Ovary (tissue), 9 donors: ENCODE measurements around the gene SGK1. TPM values are rescaled to one million over a fixed set of nuclear protein-coding genes. Genes with fewer than 3 reads are reported as not detected.

Experiments
- DNase-seq, 5 donors: peaks; one replicate each; pipeline ENCODE4 v3.0.0-alpha.2; 2019 to 2020
- H3K27ac ChIP-seq, 2 donors: fragments of 200-600 bp; one replicate each; pipeline versions ENCODE4 v1.5.1 to v1.8.0; 2019 to 2022
- H3K27me3 ChIP-seq: fragments of 200-600 bp; one replicate; pipeline ENCODE4 v1.8.0; 2022
- H3K36me3 ChIP-seq: fragments of 200-600 bp; sonication (generic); one replicate; pipeline ENCODE4 v1.5.1; 2019
- H3K4me1 ChIP-seq: one replicate; pipeline ENCODE4 v1.8.1; 2013; ENCODE audit warnings: mild to moderate bottlenecking, moderate library complexity; ENCODE audit not compliant: insufficient read depth
- H3K4me3 ChIP-seq: fragments of 200-600 bp; sonication (generic); one replicate; pipeline ENCODE4 v1.5.1; 2017
- H3K9me3 ChIP-seq, 2 donors: fragments of 200-600 bp in 1 of 2; sonication (generic) in 1 of 2; one replicate each; pipeline versions ENCODE4 v1.5.1 to v1.8.1; 2013 to 2019; ENCODE audit warnings: mild to moderate bottlenecking in 1 of 2, moderate library complexity in 1 of 2
- EP300 ChIP-seq: sonication (generic); formaldehyde crosslinking; IDR thresholded peaks from one replicate; pipeline ENCODE4 v1.6.1; 2017; ENCODE audit warnings: antibody characterized with exemption
- POLR2A ChIP-seq: fragments of 450-650 bp; IDR thresholded peaks from one replicate; pipeline ENCODE4 v1.6.1; 2017; ENCODE audit warnings: antibody characterized with exemption, mild to moderate bottlenecking, moderate library complexity
- WGBS, 3 donors: extraction: QIAGEN DNeasy Blood & Tissue Kit in 1 of 3; methylation state at CpG; one replicate each; pipeline versions ENCODE4 v1.1.5 to v1.1.7; 2013 to 2017; 5-methylcytosine and 5-hydroxymethylcytosine counted together
- intact Hi-C, 4 donors: fragments of 100-400 bp; cut with DNase I; formaldehyde crosslinking; loops; one replicate each; pipeline versions ENCODE4 v1.11.0 to v1.15.1; 2022 to 2023
- polyA plus RNA-seq, 2 donors: library from polyadenylated mRNA; stranded (reverse); fragments of 200-250 nt in 1 of 2; fragments of 350-450 nt in 1 of 2; fragmentation: Illumina TruSeq in 1 of 2; extraction: RNeasy Lipid Tissue Mini Kit (QIAGEN cat#74804) in 1 of 2; gene quantifications; one replicate each; pipeline ENCODE4 v1.2.3, GENCODE V29; 2013 to 2014
- total RNA-seq, 7 donors: library from RNA; depleted of rRNA in 2 of 7; stranded (reverse); fragments of >200 nt in 2 of 7; fragmentation: NEBNext Ultra II Directional in 3 of 7; extraction: Animal tissue kit (Norgen Biotek cat#: 25700) in 3 of 7; gene quantifications; one replicate each; pipeline versions ENCODE4 v1.1.0 to v1.2.4, GENCODE V29; 2016 to 2023
- TF ChIP-seq, protein P1 (sequence below), 3 donors: fragments of 450-650 bp in 2 of 3; fragments of 200-600 bp in 1 of 3; IDR thresholded peaks; one replicate each; pipeline versions ENCODE4 v1.5.1 to v1.8.0; 2016 to 2022; ENCODE audit warnings: antibody characterized with exemption in 3 of 3, mild to moderate bottlenecking in 1 of 3
- donor health status: DM: no; HTN: no; CAD: no; lungs with moderate emphysema.
- donor health status: DM: no; HTN: no; CAD: no.
- donor health status: Bipolar disorder and iron deficiency.
- donor health status: DM: yes; HTN: yes; CAD: no.
- donor health status: DM: no; HTN: no; CAD: no.
- donor health status: DM: yes; HTN: yes; CAD: no.

The SGK1 gene
- total and polyA plus RNA-seq, 9 donors, result 124 to 610 (median 174) TPM

DNA sequence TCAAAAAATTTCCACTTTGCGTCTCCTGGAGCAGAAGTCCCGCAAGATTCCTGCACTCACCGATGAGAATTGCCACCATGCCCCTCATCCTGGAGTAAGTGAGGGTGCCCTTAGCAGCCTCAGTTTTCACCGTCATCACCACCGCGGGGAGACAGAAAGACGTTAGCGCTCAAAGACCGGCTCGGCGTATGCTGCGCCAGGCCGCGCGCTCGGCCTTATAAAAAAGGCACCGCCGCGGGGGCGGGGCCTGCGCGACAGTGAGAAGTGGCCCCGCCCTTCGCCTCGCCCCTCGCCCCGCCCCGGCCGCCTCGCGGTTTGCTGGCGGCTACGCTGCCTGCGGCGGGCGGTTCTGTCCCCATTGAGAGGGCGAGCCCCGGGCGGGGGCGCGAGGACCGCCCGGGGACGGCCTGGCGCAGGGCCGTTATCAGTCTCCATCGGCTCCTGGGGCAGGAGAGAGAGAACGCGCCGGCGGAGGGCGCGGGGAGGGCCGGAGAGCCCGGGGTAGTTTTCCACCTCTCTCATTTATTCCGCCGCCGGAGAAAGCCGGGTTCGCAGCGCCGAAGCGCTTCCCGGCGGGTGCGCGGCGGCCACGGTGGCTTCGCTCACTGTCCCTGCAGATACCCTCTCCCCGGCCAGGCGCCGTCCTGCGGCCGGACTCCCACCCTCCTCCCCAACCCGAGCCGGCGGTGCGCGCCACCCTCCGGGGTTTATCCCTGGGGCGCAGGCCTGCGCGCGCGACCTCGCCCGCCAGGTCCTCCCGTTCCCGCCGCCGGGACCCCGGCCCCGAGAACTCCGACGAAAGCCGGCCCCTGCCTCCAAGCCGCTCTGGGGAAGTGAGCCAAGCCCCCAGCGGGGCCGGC, 143.0 kb downstream of the SGK1 start:
- DNase-seq, result peak; percentile 95 to 97 (median 97)
- 0 to 1% (median 0%) methylated on average over 74 to 100 of the region's 100 CpGs for WGBS, 3 donors
- no peaks in the 10 kb centered on the region for H3K9me3 ChIP-seq
- TF ChIP-seq EP300, result no peak
- TF ChIP-seq, protein P1, sequence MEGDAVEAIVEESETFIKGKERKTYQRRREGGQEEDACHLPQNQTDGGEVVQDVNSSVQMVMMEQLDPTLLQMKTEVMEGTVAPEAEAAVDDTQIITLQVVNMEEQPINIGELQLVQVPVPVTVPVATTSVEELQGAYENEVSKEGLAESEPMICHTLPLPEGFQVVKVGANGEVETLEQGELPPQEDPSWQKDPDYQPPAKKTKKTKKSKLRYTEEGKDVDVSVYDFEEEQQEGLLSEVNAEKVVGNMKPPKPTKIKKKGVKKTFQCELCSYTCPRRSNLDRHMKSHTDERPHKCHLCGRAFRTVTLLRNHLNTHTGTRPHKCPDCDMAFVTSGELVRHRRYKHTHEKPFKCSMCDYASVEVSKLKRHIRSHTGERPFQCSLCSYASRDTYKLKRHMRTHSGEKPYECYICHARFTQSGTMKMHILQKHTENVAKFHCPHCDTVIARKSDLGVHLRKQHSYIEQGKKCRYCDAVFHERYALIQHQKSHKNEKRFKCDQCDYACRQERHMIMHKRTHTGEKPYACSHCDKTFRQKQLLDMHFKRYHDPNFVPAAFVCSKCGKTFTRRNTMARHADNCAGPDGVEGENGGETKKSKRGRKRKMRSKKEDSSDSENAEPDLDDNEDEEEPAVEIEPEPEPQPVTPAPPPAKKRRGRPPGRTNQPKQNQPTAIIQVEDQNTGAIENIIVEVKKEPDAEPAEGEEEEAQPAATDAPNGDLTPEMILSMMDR (IDR thresholded peaks at IDR 0.05), result peak; percentile 4 to 14 (median 5)
- TF ChIP-seq POLR2A, result peak; percentile 94
- H3K4me1 ChIP-seq, result peaks cover 7% of the 10 kb centered on the region
- intact Hi-C loops, result loop anchor here (2.0 to 10.0 kb wide), 9 partner anchors 77 to 707 kb away; partner anchors contain the start of gene SGK1 (in 3 of the 4)
- no peaks in the 10 kb centered on the region for H3K36me3 ChIP-seq
- H3K4me3 ChIP-seq, result peak overlapping the region; percentile 86
- H3K27me3 ChIP-seq, result no peaks in the 10 kb centered on the region
- H3K27ac ChIP-seq, result peak overlapping the region; percentile 81 to 97

DNA sequence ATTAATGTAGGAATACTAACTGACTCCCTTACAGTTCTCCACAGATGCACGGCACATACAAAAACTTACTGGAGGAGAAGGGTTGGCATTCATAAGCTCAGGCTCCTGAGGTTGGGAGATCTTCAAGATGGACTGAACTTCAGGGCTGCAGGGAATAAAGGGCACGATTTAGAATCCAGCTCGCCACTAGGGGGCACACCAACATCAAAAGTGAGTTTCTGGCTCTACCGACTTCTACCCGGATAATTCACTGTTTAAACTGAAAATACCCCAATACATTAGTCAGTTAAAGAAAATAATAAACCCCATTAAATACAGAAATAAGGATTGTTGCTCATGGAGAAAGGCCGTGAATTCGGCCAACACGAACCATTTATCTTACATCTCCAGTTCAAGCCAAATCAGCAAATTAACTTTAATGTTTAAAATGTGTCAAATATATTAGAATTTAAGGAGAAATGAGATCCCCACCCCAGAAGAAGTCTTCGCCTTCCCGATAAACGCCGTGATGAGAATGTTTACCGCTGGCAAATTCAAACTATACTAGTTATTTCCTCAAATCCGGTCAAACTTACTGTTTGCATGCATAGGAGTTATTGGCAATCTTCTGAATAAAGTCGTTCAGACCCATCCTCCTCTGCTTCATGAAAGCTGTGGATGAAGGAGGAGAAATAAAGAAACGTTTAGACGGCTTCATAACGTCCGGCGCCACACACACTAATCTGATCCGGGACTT, 143.8 kb downstream of the SGK1 start:
- peak; percentile 83 to 91 (median 91) for DNase-seq
- H3K4me1 ChIP-seq, result peaks cover 7% of the 10 kb centered on the region
- peak overlapping the region; percentile 86 for H3K4me3 ChIP-seq
- H3K36me3 ChIP-seq, result no peaks in the 10 kb centered on the region
- WGBS, 3 donors, result 0 to 1% (median 0%) methylated on average over 21 of the region's 21 CpGs
- intact Hi-C loops, result loop anchor here (2.0 to 10.0 kb wide), 6 partner anchors 341 to 708 kb away; no protein-coding TSS in a partner anchor
- H3K27me3 ChIP-seq, result no peaks in the 10 kb centered on the region
- TF ChIP-seq POLR2A, result no peak
- TF ChIP-seq, protein P1 (IDR thresholded peaks at IDR 0.05), result peak; percentile 54 to 90 (median 83)
- peak overlapping the region; percentile 33 to 97 for H3K27ac ChIP-seq
- H3K9me3 ChIP-seq, result no peaks in the 10 kb centered on the region

DNA sequence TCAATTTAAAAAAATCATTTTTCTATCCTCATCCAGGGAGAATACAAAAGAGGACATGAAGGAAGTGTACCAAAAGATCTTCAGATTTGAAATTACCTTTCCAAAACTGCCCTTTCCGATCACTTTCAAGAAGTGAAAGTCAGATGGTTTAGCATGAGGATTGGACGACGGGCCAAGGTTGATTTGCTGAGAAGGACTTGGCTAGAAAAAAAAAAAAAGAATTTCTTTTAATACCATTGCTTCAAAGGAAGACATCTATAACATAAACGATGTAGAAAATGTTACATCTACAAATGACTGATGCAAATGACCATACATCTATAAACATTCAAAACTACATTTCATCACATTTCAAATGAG, 144.6 kb downstream of the SGK1 start:
- Histone ChIP-seq H3K27me3 (no peaks in the 10 kb centered on the region), H3K27ac (peak overlapping the region in 1 of 2 donors; percentile 97), H3K36me3 (no peaks in the 10 kb centered on the region), H3K9me3 (no peaks in the 10 kb centered on the region), H3K4me3 (peak overlapping the region; percentile 86), H3K4me1 (peaks cover 6% of the 10 kb centered on the region)
- no peak for DNase-seq
- WGBS, 3 donors, result 9 to 26% (median 10%) methylated on average over 4 of the region's 4 CpGs
- intact Hi-C loops, result loop anchor here (5.0 to 10.0 kb wide), 4 partner anchors 341 to 709 kb away; no protein-coding TSS in a partner anchor
- no peak for TF ChIP-seq EP300
- no peak for TF ChIP-seq POLR2A
- TF ChIP-seq, protein P1 (IDR thresholded peaks at IDR 0.05), result no peak

DNA sequence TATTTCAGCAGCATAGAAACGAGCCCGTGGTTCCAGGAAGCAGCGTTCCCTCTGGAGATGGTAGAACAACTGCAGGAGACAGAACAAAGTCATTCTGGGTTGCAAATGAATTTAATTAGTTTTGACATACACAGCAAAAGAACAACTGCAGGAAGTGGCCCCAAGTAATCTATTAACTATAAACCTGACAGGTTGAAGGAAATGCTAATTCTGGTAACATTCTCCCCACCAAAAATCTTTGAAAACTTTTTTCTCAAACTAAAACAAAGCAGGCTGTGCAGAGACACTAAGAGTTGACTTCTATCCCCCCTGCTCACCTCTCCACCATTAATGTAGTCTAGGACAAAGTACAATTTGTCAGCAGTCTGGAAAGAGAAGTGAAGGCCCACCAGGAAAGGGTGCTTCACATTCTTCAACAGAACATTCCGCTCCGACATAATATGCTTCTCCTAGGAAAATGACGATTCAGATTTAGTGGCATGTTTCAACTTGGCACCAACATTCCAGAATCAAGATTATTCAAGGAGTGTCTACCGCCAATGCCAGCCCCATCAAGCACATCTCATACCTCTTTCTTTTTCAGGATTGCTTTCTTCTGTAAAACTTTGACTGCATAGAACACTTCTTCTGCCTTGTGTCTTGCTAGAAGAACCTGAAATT, 145.1 kb downstream of the SGK1 start:
- Histone ChIP-seq H3K4me1 (peaks cover 6% of the 10 kb centered on the region), H3K9me3 (no peaks in the 10 kb centered on the region), H3K36me3 (no peaks in the 10 kb centered on the region), H3K4me3 (peak overlapping the region; percentile 86), H3K27me3 (no peaks in the 10 kb centered on the region), H3K27ac (peak overlapping the region in 1 of 2 donors; percentile 97)
- WGBS, 3 donors, result 11 to 24% (median 15%) methylated on average over 7 of the region's 7 CpGs
- intact Hi-C loops, result loop anchor here (5.0 to 10.0 kb wide), 4 partner anchors 342 to 709 kb away; no protein-coding TSS in a partner anchor
- no peak for DNase-seq
- TF ChIP-seq POLR2A (no peak), EP300 (no peak)
- TF ChIP-seq, protein P1 (IDR thresholded peaks at IDR 0.05), result no peak
